GM18519 (cell line): ENCODE data around the gene COL23A1.

Source experiments
- ATAC-seq: cut with Tn5 transposase; IDR thresholded peaks from one replicate; pipeline ENCODE4 v1.9.1; 2021; ENCODE audit warnings: mild to moderate bottlenecking, moderate library complexity; ENCODE audit not compliant: unreplicated experiment, low FRiP score

COL23A1 gene

GRCh38 chr5:178225174-178225573, 365.0 kb downstream of the COL23A1 start:
- ATAC-seq = no peak

DNA sequence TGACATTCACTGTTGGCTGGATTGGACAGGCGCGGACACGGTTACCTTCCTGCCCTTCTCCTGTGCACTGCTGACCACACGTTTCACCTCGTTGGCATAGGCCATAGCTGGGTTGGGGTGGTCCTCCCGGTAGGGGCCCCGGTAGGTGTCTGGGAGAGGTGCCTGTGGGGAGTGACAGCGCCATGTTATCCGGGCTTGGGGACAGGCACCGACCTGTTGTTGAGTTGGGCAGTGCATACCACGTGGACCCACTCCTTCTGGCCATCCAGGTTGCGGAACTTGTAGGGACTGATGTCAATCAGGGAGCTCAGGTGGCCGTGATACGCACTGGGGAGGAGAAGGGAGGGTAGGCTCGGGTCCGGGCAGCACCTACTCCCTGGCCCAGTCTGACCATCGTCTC, 365.8 kb downstream of the COL23A1 start:
- ATAC-seq = no peak

GRCh38 chr5:178223828-178224335, 366.3 kb downstream of the COL23A1 start:
- ATAC-seq = no peak

DNA sequence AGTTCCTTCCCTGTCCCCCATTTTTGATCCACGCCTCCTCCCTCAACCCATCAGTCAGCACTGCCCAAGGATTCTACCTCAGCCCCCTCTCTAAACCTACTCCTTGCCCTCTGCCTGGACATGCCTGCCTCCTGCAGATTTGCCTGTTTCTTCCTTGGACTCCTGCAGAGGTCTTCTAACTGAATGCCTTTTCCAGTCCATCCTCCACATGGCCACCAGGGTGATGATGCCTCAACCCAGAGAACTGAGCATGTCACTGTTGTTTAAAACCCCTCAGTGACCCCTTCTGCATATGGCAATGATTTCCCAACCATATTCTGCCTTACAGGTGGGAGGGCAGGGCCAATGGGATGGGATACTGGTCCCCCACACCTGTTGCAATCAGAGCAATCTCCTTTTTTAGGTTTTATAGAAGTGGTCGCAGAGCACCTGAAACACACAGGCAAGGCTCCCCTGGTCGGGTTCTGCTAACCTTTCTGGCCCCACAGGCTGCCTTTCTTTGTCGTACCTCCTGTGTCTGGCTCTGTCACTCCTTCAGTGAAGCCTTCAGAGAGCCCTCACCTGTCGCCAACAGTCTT, 366.9 kb downstream of the COL23A1 start:
- no peak for ATAC-seq

DNA sequence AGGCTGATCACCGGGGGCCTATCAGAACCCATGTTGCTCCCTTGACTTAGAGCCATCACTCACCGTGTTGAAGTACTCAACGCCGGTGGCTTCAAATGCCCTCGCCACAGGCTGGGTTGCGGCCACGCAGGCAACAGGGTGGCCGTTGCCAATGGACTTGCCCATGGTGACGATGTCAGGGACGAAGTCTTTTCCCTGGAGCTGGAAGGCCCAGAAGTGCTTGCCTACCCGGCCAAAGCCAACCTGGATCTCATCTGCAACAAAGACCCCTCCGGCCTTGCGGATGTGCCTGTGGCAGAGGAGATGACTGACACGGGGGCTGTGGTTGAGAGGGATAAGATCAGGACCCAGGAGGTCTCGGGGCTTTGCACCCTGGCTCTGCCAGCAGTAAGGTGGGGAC, 367.9 kb downstream of the COL23A1 start:
- no peak for ATAC-seq

GRCh38 chr5:178221853-178222252, 368.3 kb downstream of the COL23A1 start:
- ATAC-seq = no peak

DNA sequence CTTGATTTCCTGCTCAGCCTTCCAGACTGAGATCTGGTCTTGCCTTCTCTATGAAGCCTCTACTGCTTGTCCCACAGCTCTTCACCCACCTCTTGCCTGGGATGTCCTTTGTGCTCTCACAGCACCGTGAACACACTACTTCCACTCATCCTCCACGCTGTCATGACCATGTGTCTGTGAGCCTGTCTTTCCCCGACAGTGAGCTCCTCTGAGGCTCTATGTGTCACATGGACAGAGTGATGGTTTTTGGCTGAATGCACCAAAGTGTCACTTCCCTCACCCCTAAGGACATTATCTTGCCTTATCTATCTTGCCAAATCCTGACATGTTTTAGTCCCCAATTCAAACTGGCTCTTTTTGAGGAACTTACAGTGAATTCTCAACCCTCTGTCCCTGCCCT, 368.9 kb downstream of the COL23A1 start:
- ATAC-seq = no peak

- ATAC-seq = no peak
Observed at GRCh38 chr5:178218827-178219226, 371.4 kb downstream of the COL23A1 start.

DNA sequence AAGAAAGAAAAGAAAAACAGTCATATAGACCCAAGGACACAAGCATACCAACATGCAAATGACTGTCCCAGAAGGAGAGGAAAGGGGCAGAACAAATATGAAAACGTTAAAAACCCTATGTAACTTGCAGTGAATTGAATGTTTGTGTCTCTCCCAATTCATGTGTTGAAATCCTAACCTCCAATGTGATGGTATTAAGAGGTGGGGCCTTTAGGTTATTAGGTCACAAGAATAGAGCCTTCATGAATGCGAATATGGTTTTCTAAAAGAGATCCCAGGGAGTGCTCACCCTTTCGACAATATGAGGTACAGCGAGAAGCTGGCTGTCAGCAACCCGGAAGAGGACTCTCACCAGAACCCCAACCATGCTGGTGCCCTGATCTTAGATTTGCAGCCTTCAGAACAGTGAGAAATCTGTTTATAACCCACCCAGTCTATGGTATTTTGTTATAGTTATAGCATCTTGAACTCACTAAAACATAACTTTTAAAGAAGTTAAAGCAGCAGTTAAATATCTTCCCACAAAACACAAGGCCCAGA, 371.9 kb downstream of the COL23A1 start:
- ATAC-seq = no peak

GRCh38 chr5:178216779-178217178, 373.4 kb downstream of the COL23A1 start:
- no peak for ATAC-seq

DNA sequence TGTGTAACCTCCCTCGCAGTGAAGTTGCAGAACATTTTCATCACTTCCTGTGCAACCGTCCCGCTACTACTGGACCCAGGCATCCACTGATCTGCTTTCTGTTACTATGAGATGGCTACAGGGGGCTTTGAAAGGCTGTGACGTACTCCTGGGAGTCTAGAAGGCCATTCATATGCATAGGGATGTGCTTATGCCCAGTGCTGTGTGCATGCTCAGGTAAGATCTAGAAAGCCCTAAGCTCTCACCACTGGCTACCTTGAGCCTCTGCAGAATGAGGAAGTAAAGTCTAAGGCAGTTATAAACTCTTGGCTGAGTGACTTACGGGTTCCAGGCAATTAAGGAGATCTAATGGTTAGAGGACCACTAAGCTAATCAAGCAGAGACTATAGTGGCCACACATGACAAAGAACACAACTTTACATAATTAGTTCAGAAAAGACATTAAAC, 374.1 kb downstream of the COL23A1 start:
- no peak for ATAC-seq

DNA sequence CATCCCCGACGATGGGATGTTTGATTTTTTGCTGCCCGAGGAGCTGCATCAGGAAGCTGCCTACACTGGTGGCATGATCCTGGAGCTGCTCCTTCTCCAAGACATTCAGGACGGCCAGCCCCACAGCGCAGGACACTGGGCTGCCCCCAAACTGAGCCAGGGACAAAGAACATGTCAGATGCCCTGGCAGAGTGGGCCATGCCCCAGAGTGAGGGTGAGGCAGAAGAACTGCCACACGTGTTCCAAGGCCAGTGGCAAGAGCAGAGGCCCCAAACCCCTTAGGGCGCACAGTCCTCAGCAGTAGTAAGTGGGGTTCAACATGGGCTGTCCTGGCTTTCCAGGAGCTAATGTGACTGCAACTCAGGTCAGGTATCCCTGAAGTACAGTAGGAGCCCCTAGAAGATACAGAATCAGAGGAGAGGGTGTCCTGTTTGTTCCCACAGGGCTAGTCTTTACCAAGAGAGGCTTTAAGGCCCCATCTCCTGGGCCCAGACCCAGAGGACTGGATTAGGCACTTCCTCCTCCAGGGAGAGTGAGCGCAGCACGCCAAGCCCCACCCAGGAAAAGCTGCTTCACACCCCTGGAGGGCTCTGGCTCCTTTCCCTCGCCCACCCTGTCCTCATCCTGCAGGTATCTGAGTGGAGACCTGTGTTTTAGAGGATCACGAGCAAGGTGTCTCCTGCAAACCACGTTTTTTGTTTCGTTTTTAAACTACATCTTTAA, 374.8 kb downstream of the COL23A1 start:
- ATAC-seq = no peak

DNA sequence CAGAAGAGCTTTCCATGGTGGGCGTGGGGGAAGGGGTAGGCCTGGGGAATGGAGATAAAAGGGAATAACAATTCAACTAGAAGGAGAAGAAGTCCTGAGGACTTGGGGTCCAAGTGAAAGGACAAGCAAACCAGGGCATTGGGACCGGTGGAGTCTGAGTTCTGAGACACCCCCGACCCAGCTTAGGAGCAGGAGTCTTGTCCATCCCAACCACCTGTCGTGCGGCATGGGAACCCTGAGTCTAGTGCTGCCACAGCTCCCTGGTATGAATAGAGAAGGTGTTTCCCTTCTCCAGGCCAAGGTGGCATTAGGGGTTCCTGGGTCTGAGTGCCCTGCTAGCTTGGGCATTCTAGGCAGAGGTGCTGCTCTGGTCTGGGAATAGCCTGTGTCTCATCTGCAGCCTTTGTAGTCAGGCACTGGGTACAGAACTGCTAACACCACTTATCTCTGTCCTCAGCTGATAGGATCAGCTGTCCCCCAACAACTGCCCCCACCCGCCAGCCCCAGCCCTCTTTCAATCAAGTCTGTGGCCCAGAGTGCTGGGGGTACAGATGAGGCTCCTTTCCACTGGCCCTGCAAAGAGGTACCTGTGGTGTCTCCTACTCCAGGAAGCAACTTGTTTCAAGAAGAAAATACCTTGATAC, 375.9 kb downstream of the COL23A1 start:
- ATAC-seq = no peak

DNA sequence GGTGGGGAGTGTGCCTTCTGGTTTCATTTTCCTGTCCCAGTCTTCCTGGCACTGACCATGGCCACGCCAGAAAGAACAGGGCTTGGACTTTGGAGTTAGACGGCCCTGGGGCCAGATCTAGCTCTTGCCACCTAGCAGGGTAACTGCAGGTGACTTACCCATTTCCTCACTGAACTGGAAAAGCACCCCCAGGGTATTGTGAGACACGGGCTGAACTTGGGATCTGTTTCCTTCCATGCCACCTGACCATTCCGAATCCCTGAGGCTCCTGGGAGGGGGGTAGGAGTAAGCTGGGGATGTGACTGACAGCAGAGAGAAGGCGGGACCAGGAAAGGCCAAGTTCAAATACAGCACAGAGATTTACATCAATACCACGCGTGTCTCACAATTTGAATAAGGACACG, 376.4 kb downstream of the COL23A1 start:
- ATAC-seq = no peak

DNA sequence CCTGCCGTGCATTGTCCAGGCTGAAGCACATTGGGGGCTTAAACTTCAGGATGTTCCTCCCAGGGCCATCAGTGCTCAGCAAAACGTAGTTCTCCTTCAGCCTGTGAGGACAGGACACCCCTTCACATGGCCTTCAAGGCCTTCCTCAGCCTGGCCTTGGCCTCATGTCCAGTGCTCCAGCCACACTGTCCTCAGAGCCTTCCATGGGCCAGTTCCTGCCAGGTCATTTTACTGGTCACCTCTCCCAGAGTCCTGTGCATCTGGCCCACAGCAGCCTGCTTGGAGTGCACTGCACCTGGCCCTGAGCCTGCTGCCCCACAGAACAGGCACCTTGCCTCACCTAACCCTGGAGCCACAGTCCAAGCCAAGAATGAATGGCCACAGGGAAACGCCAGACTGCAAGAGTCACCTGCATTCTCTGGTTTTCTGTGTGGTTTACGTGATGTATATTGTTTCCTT, 377.2 kb downstream of the COL23A1 start:
- no peak for ATAC-seq

- ATAC-seq = no peak
Observed at GRCh38 chr5:178212241-178213002, 377.8 kb downstream of the COL23A1 start.

DNA sequence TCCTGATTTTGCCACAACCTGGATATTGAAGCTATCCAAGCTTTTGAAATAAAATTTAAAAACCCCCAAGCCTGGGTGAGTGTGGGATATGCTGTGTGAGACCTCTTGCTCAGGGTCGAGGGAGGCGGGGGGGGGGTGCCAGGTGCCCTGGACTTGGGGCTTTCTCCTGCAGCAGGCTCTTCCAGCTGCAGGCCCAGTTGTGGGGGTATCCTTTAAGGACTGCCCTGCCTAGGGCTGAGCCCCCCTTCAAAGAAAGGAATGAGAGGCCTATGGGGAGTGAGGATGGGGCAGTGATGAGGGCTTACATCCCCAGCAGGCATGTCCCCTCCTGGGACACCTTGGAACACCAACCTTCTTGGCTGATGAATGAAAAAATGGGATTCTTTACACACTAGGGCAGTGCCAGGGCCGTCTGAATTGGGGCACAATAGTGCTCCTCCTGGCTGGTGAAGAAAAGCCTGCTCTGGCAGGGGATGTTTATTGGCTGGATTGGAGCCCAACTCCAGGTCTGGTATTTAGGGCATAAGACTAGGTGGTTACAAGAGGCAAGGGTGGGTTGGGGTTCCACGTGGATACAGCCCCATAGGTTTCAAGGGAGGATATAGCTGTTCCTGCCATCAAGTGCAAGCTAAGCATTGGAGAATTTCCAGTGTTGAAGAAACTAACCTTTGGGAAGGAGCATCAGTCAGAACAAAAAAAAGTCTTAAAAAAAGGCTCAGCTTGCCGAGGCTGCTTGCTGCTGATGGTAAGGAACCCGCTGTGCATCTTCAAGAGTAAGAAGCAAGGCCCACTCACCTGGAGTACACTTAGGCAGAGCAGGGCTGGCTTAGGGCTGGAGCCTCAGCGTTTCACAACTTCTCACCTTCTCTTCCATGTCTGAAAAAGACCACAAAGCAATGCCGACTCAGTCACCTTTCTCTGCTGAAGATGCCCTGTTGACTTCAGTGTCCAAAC, 378.8 kb downstream of the COL23A1 start:
- ATAC-seq = no peak

GRCh38 chr5:178210686-178211085, 379.5 kb downstream of the COL23A1 start:
- no peak for ATAC-seq

- no peak for ATAC-seq
Observed at GRCh38 chr5:178210073-178210535, 380.1 kb downstream of the COL23A1 start.
